Neuronal stem cell (in vitro differentiated cells): ENCODE data around the gene ALOX15B.

Source experiments
- DNase-seq: peaks from one replicate; pipeline ENCODE4 v3.0.0-alpha.2; 2013; ENCODE audit warnings: low spot score
- H2AFZ ChIP-seq: one replicate; pipeline ENCODE4 v1.6.1; 2013; ENCODE audit warnings: mild to moderate bottlenecking, low read length, inconsistent platforms
- H2AK5ac ChIP-seq: 2 replicates; pipeline ENCODE4 v1.6.1; 2013; ENCODE audit warnings: low read depth, mild to moderate bottlenecking, inconsistent platforms, low read length, moderate library complexity, mixed read lengths
- H2BK120ac ChIP-seq: 2 replicates; pipeline ENCODE4 v1.6.1; 2013; ENCODE audit warnings: low read depth, mild to moderate bottlenecking, inconsistent platforms, low read length, moderate library complexity, mixed read lengths
- H2BK12ac ChIP-seq: one replicate; pipeline ENCODE4 v1.6.1; 2013; ENCODE audit warnings: low read length, inconsistent platforms
- H2BK15ac ChIP-seq: 2 replicates; pipeline ENCODE4 v1.6.1; 2013; ENCODE audit warnings: mild to moderate bottlenecking, low read length, inconsistent platforms, mixed read lengths
- H2BK5ac ChIP-seq: one replicate; pipeline ENCODE4 v1.6.1; 2013; ENCODE audit warnings: inconsistent platforms, mild to moderate bottlenecking, low read length, moderate library complexity
- H3K14ac ChIP-seq: one replicate; pipeline ENCODE4 v1.6.1; 2013; ENCODE audit warnings: low read length, inconsistent platforms
- H3K18ac ChIP-seq: 2 replicates; pipeline ENCODE4 v1.6.1; 2013; ENCODE audit warnings: low read length, inconsistent platforms
- H3K23ac ChIP-seq: 2 replicates; pipeline ENCODE4 v1.6.1; 2013; ENCODE audit warnings: low read depth, mild to moderate bottlenecking, mixed read lengths, low read length, inconsistent platforms; ENCODE audit not compliant: poor library complexity
- H3K27ac ChIP-seq: replicated peaks from 3 replicates; pipeline ENCODE4 v1.5.1; 2013; ENCODE audit warnings: low read length, inconsistent platforms
- H3K27me3 ChIP-seq, 3 experiments: 2 replicates each; pipeline ENCODE4 v1.6.1; 2013; ENCODE audit warnings: low read length in 3 of 3, mild to moderate bottlenecking in 2 of 3, inconsistent platforms in 1 of 3, low read depth in 1 of 3, mixed read lengths in 1 of 3, moderate library complexity in 1 of 3; ENCODE audit not compliant: control insufficient read depth in 3 of 3, insufficient read depth in 3 of 3
- H3K36me3 ChIP-seq, 2 donors: replicated peaks in 1 of 2; 2 replicates each; pipeline ENCODE4 v1.6.1; 2013; ENCODE audit warnings: low read length in 2 of 2; ENCODE audit not compliant: control insufficient read depth in 2 of 2, insufficient read depth in 2 of 2
- H3K4ac ChIP-seq: 2 replicates; pipeline ENCODE4 v1.6.1; 2013; ENCODE audit warnings: inconsistent platforms, mild to moderate bottlenecking, low read length, moderate library complexity
- H3K4me1 ChIP-seq, 2 donors: 1 replicate in 1 of 2; 2 replicates in 1 of 2; pipeline ENCODE4 v1.6.1; 2013; ENCODE audit warnings: low read length in 2 of 2, low read depth in 1 of 2; ENCODE audit not compliant: control insufficient read depth in 2 of 2, insufficient read depth in 1 of 2
- H3K4me2 ChIP-seq: one replicate; pipeline ENCODE4 v1.6.1; 2013; ENCODE audit warnings: mild to moderate bottlenecking, low read length, inconsistent platforms; ENCODE audit not compliant: insufficient read depth, poor library complexity, severe bottlenecking
- H3K4me3 ChIP-seq, 2 donors: 2 replicates each; pipeline ENCODE4 v1.5.1; 2013; ENCODE audit warnings: low read length in 2 of 2, mild to moderate bottlenecking in 2 of 2, inconsistent platforms in 1 of 2, moderate library complexity in 1 of 2
- H3K79me1 ChIP-seq: one replicate; pipeline ENCODE4 v1.6.1; 2013; ENCODE audit warnings: low read depth, mild to moderate bottlenecking, inconsistent platforms, low read length, moderate library complexity
- H3K9ac ChIP-seq: one replicate; pipeline ENCODE4 v1.6.1; 2013; ENCODE audit warnings: mild to moderate bottlenecking, low read depth, low read length, inconsistent platforms; ENCODE audit not compliant: poor library complexity
- H3K9me3 ChIP-seq, 2 donors: replicated peaks in 1 of 2; 2 replicates each; pipeline versions ENCODE3 to v1.6.1; 2013; ENCODE audit warnings: low read length in 2 of 2, mild to moderate bottlenecking in 2 of 2, inconsistent platforms in 1 of 2, low read depth in 1 of 2, mixed read lengths in 1 of 2, moderate library complexity in 1 of 2; ENCODE audit not compliant: control insufficient read depth in 2 of 2, insufficient read depth in 1 of 2
- H4K8ac ChIP-seq: one replicate; pipeline ENCODE4 v1.6.1; 2013; ENCODE audit warnings: low read depth, mild to moderate bottlenecking, inconsistent platforms, low read length, moderate library complexity
- H4K91ac ChIP-seq: one replicate; pipeline ENCODE4 v1.6.1; 2013; ENCODE audit warnings: low read length, low read depth, mild to moderate bottlenecking, inconsistent platforms; ENCODE audit not compliant: poor library complexity
- WGBS, 2 donors: extraction: QIAGEN DNeasy Blood & Tissue Kit; methylation state at CpG; one replicate each; pipeline ENCODE4 v1.1.7; 2013; ENCODE audit warnings: missing lambda C conversion rate in 2 of 2, mixed read lengths in 1 of 2; ENCODE audit not compliant: insufficient read length in 2 of 2, insufficient replicate concordance in 1 of 2; ENCODE audit errors: extremely low coverage in 2 of 2; 5-methylcytosine and 5-hydroxymethylcytosine counted together

Gene ALOX15B

DNA sequence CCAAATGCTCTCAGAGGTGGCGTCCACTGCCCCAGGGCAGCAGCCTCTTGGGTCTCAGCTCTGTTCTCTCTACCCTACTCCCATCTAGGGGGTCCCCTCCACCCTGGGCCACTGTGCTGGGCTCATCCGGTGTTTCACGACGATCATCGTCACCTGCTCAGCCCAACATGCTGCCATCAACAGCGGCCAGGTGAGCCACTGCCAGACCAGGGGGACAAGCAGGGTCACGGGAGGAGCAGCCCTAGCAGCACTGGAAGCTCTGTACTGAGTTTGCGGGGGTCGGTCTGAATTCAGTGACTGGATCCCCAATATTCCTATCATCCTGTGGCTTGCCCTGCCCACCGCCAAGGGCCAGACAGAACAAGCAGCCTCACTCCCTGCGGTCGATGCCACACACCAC, 32.6 kb downstream of the ALOX15B start:
- Histone ChIP-seq H3K27ac (no peak overlapping the region), H3K9ac (no peak overlapping the region), H3K4me1 (peaks cover 4 to 14% of the 10 kb centered on the region in 2 donors), H3K27me3 (peaks cover 24 to 95% (median 59%) of the 10 kb centered on the region in 3 experiments), H2BK12ac (no peak overlapping the region), H3K79me1 (no peaks in the 10 kb centered on the region), H2BK5ac (no peak overlapping the region), H3K9me3 (peaks cover 0 to 2% of the 10 kb centered on the region in 2 donors), H2BK15ac (no peak overlapping the region), H4K8ac (no peak overlapping the region), H2AFZ (no peak overlapping the region), H3K4me2 (no peak overlapping the region), H3K23ac (peak overlapping the region; percentile 28), H2AK5ac (peak overlapping the region; percentile 71), H3K18ac (peak overlapping the region; percentile 13), H2BK120ac (no peak overlapping the region), H3K4me3 (peak overlapping the region in 1 of 2 donors; percentile 9), H3K36me3 (no peaks in the 10 kb centered on the region), H4K91ac (no peak overlapping the region), H3K4ac (no peak overlapping the region), H3K14ac (no peak overlapping the region)
- DNase-seq = no peak
- WGBS, 2 donors = no CpG with 5 or more reads among the region's 12 CpGs

DNA sequence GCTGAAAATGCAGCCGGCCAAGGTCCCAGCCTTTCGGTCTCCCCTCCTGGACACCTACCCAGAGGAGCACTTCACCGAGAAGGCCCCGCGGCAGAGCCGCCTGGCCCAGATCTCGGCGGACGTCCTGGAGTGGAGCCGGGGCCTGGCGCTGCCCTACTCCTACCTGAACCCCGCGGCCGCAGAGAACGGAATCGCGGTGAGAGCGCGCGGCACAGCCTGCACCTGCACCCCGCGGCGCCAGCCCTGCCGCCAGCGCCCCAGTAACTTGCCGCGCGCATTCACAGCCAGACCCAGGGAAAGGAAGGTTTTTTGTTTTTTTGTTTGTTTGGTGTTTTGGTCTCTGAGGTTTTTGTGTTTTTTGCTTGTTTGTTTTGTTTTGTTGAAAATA, 33.5 kb downstream of the ALOX15B start:
- Histone ChIP-seq H3K4me1 (peaks cover 4 to 10% of the 10 kb centered on the region in 2 donors), H3K18ac (peak overlapping the region; percentile 34), H2AK5ac (no peak overlapping the region), H3K4ac (no peak overlapping the region), H2BK120ac (no peak overlapping the region), H3K4me2 (peak overlapping the region; percentile 15), H2BK15ac (no peak overlapping the region), H2BK12ac (no peak overlapping the region), H3K27me3 (peaks cover 24 to 95% (median 64%) of the 10 kb centered on the region in 3 experiments), H3K4me3 (peak overlapping the region in 1 of 2 donors; percentile 15), H3K36me3 (no peaks in the 10 kb centered on the region), H3K9me3 (peaks cover 0 to 2% of the 10 kb centered on the region in 2 donors), H3K27ac (no peak overlapping the region), H2BK5ac (no peak overlapping the region), H2AFZ (peak overlapping the region; percentile 74), H4K91ac (no peak overlapping the region), H3K14ac (no peak overlapping the region), H4K8ac (no peak overlapping the region), H3K23ac (no peak overlapping the region), H3K9ac (peak overlapping the region; percentile 30), H3K79me1 (no peaks in the 10 kb centered on the region)
- no peak for DNase-seq
- no CpG with 5 or more reads among the region's 28 CpGs for WGBS, 2 donors

GRCh38 chr17:8072729-8073461, 34.0 kb downstream of the ALOX15B start:
- H3K4me3 ChIP-seq = peak overlapping the region in 1 of 2 donors; percentile 2
- no peaks in the 10 kb centered on the region for H3K36me3 ChIP-seq
- peak overlapping the region; percentile 10 for H3K14ac ChIP-seq
- H2BK15ac ChIP-seq = no peak overlapping the region
- no peak overlapping the region for H2BK120ac ChIP-seq
- no peak overlapping the region for H4K91ac ChIP-seq
- no peak overlapping the region for H4K8ac ChIP-seq
- H3K23ac ChIP-seq = peak overlapping the region; percentile 81
- H2AFZ ChIP-seq = peak overlapping the region; percentile 74
- H3K18ac ChIP-seq = peak overlapping the region; percentile 46
- H2AK5ac ChIP-seq = no peak overlapping the region
- H3K9ac ChIP-seq = no peak overlapping the region
- no peak for DNase-seq
- WGBS, 2 donors = no CpG with 5 or more reads among the region's 40 CpGs
- peak overlapping the region; percentile 0 for H2BK5ac ChIP-seq
- no peak overlapping the region for H2BK12ac ChIP-seq
- no peak overlapping the region for H3K27ac ChIP-seq
- no peaks in the 10 kb centered on the region for H3K79me1 ChIP-seq
- peak overlapping the region; percentile 15 for H3K4me2 ChIP-seq
- peaks cover 4 to 10% of the 10 kb centered on the region in 2 donors for H3K4me1 ChIP-seq
- no peak overlapping the region for H3K4ac ChIP-seq
- H3K9me3 ChIP-seq = peaks cover 0 to 2% of the 10 kb centered on the region in 2 donors
- peaks cover 24 to 95% (median 65%) of the 10 kb centered on the region in 3 experiments for H3K27me3 ChIP-seq

- Histone ChIP-seq H3K4me1 (peaks cover 4 to 10% of the 10 kb centered on the region in 2 donors), H3K4me2 (no peak overlapping the region), H4K91ac (no peak overlapping the region), H3K4me3 (peak overlapping the region in 1 of 2 donors; percentile 59), H2AFZ (peak overlapping the region; percentile 42), H3K9me3 (peaks cover 0 to 2% of the 10 kb centered on the region in 2 donors), H2BK12ac (no peak overlapping the region), H3K23ac (peak overlapping the region; percentile 3), H3K36me3 (no peaks in the 10 kb centered on the region), H2AK5ac (peak overlapping the region; percentile 37), H3K9ac (peak overlapping the region; percentile 81), H2BK15ac (no peak overlapping the region), H3K14ac (no peak overlapping the region), H3K27ac (no peak overlapping the region), H3K27me3 (peaks cover 24 to 90% (median 70%) of the 10 kb centered on the region in 3 experiments), H4K8ac (no peak overlapping the region), H3K4ac (no peak overlapping the region), H2BK120ac (no peak overlapping the region), H3K79me1 (no peaks in the 10 kb centered on the region), H3K18ac (peak overlapping the region; percentile 21), H2BK5ac (no peak overlapping the region)
- no CpG with 5 or more reads among the region's 28 CpGs for WGBS, 2 donors
- peak; percentile 67 for DNase-seq
These were observed 35.0 kb downstream of the ALOX15B start for GRCh38 chr17:8073627-8074484.
